ENCODE results near the gene USP17L19.
"Not testable (repeated sequence)": the region's sequence is repeated elsewhere in the genome, so short reads cannot be mapped to it uniquely, and the experiment has no call there.

The USP17L19 gene

GRCh38 chr4:9253078-9253477 is at the start of gene USP17L19:
Gene USP17L19 (plus strand): TSS chr4:9253378. CDS start chr4:9253378, 0 bp downstream.
- not testable (repeated sequence) for DNase-seq (ENCODE audit: low read depth in 2 of 2)

GRCh38 chr4:9210357-9210756 is 42.8 kb upstream of the USP17L19 start, which contains the start of gene USP17L10:
Gene USP17L10 (plus strand): TSS chr4:9210657. CDS start chr4:9210657, 0 bp downstream.
- DNase-seq (ENCODE audit: low read depth in 2 of 2) = not testable (repeated sequence)

- DNase-seq (ENCODE audit: low read depth in 2 of 2) = not testable (repeated sequence)
These were observed 38.5 kb upstream of the USP17L19 start for GRCh38 chr4:9214701-9215100.

GRCh38 chr4:9215105-9215504 is 38.1 kb upstream of the USP17L19 start, which contains the start of gene USP17L11:
Gene USP17L11 (plus strand): TSS chr4:9215405. CDS start chr4:9215405, 0 bp downstream.
- DNase-seq (ENCODE audit: low read depth in 2 of 2) = not testable (repeated sequence)

- DNase-seq (ENCODE audit: low read depth in 2 of 2) = not testable (repeated sequence)
These were observed 33.3 kb upstream of the USP17L19 start, which contains the start of gene USP17L12 for GRCh38 chr4:9219852-9220251. Gene USP17L12 (plus strand): TSS chr4:9220152. CDS start chr4:9220152, 0 bp downstream.

GRCh38 chr4:9224596-9224995 is 28.6 kb upstream of the USP17L19 start, which contains the start of gene USP17L13:
Gene USP17L13 (plus strand): TSS chr4:9224896. CDS start chr4:9224896, 0 bp downstream.
- DNase-seq (ENCODE audit: low read depth in 2 of 2) = not testable (repeated sequence)

GRCh38 chr4:9230249-9230648 is 22.9 kb upstream of the USP17L19 start:
- DNase-seq (ENCODE audit: low read depth in 2 of 2) = not testable (repeated sequence)

- DNase-seq (ENCODE audit: low read depth in 2 of 2) = not testable (repeated sequence)
These were observed 19.1 kb upstream of the USP17L19 start, which contains the start of gene USP17L15 for GRCh38 chr4:9234085-9234484. Gene USP17L15 (plus strand): TSS chr4:9234385. CDS start chr4:9234385, 0 bp downstream.

- DNase-seq (ENCODE audit: low read depth in 2 of 2) = not testable (repeated sequence)
These were observed 14.7 kb upstream of the USP17L19 start for GRCh38 chr4:9238461-9238860.

- not testable (repeated sequence) for DNase-seq (ENCODE audit: low read depth in 2 of 2)
These were observed 9.6 kb upstream of the USP17L19 start, which contains the start of gene USP17L17 for GRCh38 chr4:9243579-9243978. Gene USP17L17 (plus strand): TSS chr4:9243879. CDS start chr4:9243879, 0 bp downstream.

- not testable (repeated sequence) for DNase-seq (ENCODE audit: low read depth in 2 of 2)
These were observed 5.1 kb upstream of the USP17L19 start, which contains the start of gene USP17L18 for GRCh38 chr4:9247953-9248680. Gene USP17L18 (plus strand): TSS chr4:9248630. CDS start chr4:9248630, 0 bp downstream.

GRCh38 chr4:9257824-9258223 is 4.6 kb downstream of the USP17L19 start, which contains the start of gene USP17L20:
Gene USP17L20 (plus strand): TSS chr4:9258124. CDS start chr4:9258124, 0 bp downstream.
- DNase-seq (ENCODE audit: low read depth in 2 of 2) = not testable (repeated sequence)

- DNase-seq (ENCODE audit: low read depth in 2 of 2) = not testable (repeated sequence)
These were observed 9.4 kb downstream of the USP17L19 start, which contains the start of gene USP17L21 for GRCh38 chr4:9262572-9262971. Gene USP17L21 (plus strand): TSS chr4:9262872. CDS start chr4:9262872, 0 bp downstream.

- DNase-seq (ENCODE audit: low read depth in 2 of 2) = not testable (repeated sequence)
These were observed 14.1 kb downstream of the USP17L19 start, which contains the start of gene USP17L22 for GRCh38 chr4:9267319-9267718. Gene USP17L22 (plus strand): TSS chr4:9267619. CDS start chr4:9267619, 0 bp downstream.

GRCh38 chr4:9271719-9272118 is 18.5 kb downstream of the USP17L19 start:
- peak; percentile 0 to 6 for DNase-seq (ENCODE audit: low read depth in 2 of 2)

Data from stimulated activated CD4-positive, alpha-beta T cell treated with anti-CD3 and anti-CD28 coated beads, Interleukin-1b, Interleukin-23, amount 100 ng/mL, for 1 hour (primary cell).